IPS DF 19.7 (cell line): ENCODE results near the gene TMPRSS2.
"Not testable (repeated sequence)": the region's sequence is repeated elsewhere in the genome, so short reads cannot be mapped to it uniquely, and the experiment has no call there.

ENCODE experiments used
- DNase-seq: peaks from one replicate; pipeline ENCODE4 v3.0.0-alpha.2; 2013; ENCODE audit warnings: low read depth, low spot score

The TMPRSS2 gene

GRCh38 chr21:41428311-41428710 lies 79.6 kb downstream of the TMPRSS2 start:
- DNase-seq, result no peak

- DNase-seq, result no peak
Measured at GRCh38 chr21:41427556-41427955, 80.4 kb downstream of the TMPRSS2 start.

- no peak for DNase-seq
Measured at GRCh38 chr21:41426676-41427404, 81.1 kb downstream of the TMPRSS2 start.

GRCh38 chr21:41425954-41426675 lies 81.8 kb downstream of the TMPRSS2 start, which contains the start of gene MX1:
MX1 (plus strand) TSS chr21:41426239; CDS start chr21:41432071, 5,832 bp downstream.
- peak; percentile 20 for DNase-seq

DNA sequence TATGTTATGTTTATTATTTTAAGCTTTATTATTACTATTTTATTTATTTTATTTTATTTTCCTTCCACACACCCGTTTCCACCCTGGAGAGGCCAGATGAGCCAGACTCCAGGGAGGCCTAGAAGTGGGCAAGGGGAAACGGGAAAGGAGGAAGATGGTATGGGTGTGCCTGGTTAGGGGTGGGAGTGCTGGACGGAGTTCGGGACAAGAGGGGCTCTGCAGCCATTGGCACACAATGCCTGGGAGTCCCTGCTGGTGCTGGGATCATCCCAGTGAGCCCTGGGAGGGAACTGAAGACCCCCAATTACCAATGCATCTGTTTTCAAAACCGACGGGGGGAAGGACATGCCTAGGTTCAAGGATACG lies 82.4 kb downstream of the TMPRSS2 start:
- DNase-seq, result no peak

GRCh38 chr21:41423305-41423636 lies 84.7 kb downstream of the TMPRSS2 start:
- DNase-seq, result not testable (repeated sequence)

DNA sequence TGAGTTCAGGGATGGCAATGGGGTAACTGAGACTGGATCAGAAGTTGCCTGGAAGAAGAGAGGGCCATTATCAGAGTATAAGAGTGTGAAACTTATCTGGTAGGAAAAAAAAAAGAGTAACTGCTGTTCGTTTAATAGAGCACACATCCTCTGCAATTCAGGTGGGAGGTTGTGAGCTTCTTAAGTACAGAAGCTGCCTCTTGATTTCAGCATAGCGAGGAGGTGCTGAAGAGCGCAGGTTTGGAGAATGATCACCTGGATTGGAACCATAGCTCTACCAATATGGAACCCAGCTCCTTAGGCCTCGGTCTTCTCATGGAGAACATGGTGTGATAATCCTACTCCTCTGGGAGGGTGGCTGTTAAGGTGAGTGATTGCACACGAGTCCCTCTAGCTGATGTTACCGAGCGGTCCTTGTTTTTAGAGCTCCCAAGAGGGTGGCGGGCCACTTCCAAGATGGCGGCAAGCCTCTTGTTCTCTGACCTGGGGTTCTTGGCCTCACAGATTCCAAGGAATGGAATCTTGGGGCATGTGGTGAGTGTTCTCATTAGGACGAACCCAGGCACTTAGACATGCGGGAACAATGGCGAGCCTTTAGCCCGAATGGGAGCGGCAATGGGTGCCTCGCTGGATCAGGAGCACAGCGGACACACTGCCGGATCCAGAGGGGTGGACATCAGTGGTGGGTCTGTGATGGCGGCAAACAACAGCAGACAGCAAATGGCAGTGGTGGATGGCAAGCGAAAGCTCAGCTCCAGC lies 85.2 kb downstream of the TMPRSS2 start:
- no peak for DNase-seq

- DNase-seq, result not testable (repeated sequence)
Measured at GRCh38 chr21:41420998-41421397, 87.0 kb downstream of the TMPRSS2 start.

GRCh38 chr21:41419921-41420862 lies 87.8 kb downstream of the TMPRSS2 start:
- peak; percentile 35 for DNase-seq

- no peak for DNase-seq
Measured at GRCh38 chr21:41418956-41419680, 88.8 kb downstream of the TMPRSS2 start.

GRCh38 chr21:41418393-41418792 lies 89.6 kb downstream of the TMPRSS2 start:
- no peak for DNase-seq

DNA sequence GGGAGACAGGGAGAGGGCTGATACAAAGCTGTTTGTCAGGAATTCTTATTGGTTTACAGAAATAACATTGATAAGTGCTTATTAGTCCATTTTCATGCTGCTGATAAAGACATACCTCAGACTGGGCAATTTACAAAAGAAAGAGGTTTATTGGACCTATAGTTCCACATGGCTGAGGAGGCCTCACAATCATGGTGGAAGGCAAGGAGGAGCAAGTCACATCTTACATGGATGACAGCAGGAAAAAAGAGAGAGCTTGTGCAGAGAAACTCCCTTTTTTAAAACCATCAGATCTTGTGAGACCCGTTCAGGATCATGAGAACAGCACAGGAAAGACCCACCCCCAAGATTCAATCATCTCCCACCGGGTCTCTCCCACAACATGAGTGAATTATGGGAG lies 90.5 kb downstream of the TMPRSS2 start:
- DNase-seq, result not testable (repeated sequence)
